Left cardiac atrium (tissue), 4 donors: ENCODE data around the gene HDLBP. TPM values are rescaled to one million over a fixed set of nuclear protein-coding genes. Genes with fewer than 3 reads are reported as not detected.
A peak's percentile ranks its signal among the peaks of the same experiment; 100 is the strongest.
"Not testable (repeated sequence)": the region's sequence is repeated elsewhere in the genome, so short reads cannot be mapped to it uniquely, and the experiment has no call there.

Experiments
- ATAC-seq, 2 donors: fragments of 200-7000 bp; cut with Tn5 transposase; one replicate each; pipeline ENCODE4 v1.9.1; 2020; ENCODE audit warnings: mild to moderate bottlenecking in 2 of 2, moderate library complexity in 2 of 2
- DNase-seq: peaks from one replicate; pipeline ENCODE4 v3.0.0-alpha.2; 2020
- intact Hi-C, 2 donors: fragments of 100-400 bp; cut with DNase I; formaldehyde crosslinking; loops; one replicate each; pipeline versions ENCODE4 v1.14.1 to v1.15.1; 2022 to 2023
- total RNA-seq, 2 donors: library from RNA; stranded (reverse); fragmentation: NEBNext Ultra II Directional; extraction: Animal tissue kit (Norgen Biotek cat#: 25700); gene quantifications; one replicate each; pipeline ENCODE4 v1.2.1, GENCODE V29; 2021
- donor health status: DM: no; HTN: yes; CAD: no.
- donor health status: DM: no; HTN: yes; CAD: no; lungs with severe emphysema.
- donor health status: DM: yes; HTN: yes; CAD: no.
- donor health status: Dilated cardiomyopathy.

Gene HDLBP
- total RNA-seq, 2 donors from 2014 or later, result 357 to 358 TPM

GRCh38 chr2:241310917-241311566 lies 4.4 kb downstream of the HDLBP start:
- ATAC-seq (no peak), DNase-seq (no peak)
- intact Hi-C loops, result loop anchor here in 1 of 2 donors (5.0 kb wide), 1 partner anchor 34 kb away; no protein-coding TSS in a partner anchor

GRCh38 chr2:241309684-241310117 lies 5.8 kb downstream of the HDLBP start:
- intact Hi-C loops, result loop anchor here in 1 of 2 donors (5.0 kb wide), 1 partner anchor 32 kb away; no protein-coding TSS in a partner anchor
- ATAC-seq (peak in 1 of 2 donors; percentile 7), DNase-seq (no peak)

DNA sequence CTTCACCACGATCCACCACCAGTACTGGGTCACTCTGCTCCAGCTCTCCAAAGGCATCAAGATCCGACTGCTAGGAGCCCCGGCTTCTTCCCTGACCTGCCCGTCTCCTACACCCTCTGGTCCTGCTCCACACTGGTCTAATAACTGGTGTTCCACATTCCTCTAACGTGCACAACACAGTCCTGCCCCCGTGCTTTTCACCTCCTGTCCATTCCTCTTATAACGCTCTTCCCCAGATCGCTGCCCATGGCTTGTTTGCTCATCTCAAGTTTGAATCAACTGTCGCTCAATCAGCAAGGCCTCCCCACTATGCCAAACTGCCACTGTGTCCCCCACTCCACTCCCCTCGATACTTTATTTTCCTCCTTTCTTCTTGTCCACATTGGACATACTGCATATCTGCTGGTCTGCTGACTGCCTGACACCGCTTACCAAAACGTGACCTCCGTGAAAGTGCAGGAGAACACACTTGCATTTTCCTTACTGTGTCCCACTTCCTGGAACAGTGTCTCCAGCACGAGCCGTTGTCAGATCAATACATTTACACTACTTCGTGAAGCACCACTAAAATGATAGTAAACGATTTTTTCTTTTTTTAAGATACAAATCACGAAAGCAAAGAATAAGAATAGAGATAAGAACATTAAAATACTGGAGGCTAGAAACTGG lies 6.5 kb downstream of the HDLBP start:
- ATAC-seq (no peak), DNase-seq (no peak)
- intact Hi-C loops, result no loop called here

DNA sequence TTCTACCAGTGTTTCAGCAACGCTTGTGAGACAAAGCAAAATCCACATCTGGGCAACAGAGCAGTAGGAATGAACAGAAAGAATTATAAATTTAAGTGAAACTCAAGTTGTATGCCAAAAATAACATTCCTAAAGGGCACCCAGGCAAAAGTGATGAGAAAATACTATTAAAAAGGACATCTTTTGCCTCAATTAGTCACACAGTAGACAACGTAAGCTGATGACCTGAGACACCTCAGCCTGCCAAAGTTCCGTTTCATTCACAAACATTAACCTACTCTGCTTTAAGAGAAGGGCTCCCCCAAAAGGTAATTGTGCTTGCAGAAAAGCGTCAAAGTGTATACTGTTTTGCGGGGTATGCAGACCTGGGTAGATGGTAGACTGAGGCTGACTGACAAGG lies 7.2 kb downstream of the HDLBP start:
- intact Hi-C loops, result no loop called here
- no peak for DNase-seq
- ATAC-seq, result no peak

GRCh38 chr2:241307055-241307454 lies 8.4 kb downstream of the HDLBP start:
- ATAC-seq (no peak), DNase-seq (no peak)
- intact Hi-C loops, result no loop called here

DNA sequence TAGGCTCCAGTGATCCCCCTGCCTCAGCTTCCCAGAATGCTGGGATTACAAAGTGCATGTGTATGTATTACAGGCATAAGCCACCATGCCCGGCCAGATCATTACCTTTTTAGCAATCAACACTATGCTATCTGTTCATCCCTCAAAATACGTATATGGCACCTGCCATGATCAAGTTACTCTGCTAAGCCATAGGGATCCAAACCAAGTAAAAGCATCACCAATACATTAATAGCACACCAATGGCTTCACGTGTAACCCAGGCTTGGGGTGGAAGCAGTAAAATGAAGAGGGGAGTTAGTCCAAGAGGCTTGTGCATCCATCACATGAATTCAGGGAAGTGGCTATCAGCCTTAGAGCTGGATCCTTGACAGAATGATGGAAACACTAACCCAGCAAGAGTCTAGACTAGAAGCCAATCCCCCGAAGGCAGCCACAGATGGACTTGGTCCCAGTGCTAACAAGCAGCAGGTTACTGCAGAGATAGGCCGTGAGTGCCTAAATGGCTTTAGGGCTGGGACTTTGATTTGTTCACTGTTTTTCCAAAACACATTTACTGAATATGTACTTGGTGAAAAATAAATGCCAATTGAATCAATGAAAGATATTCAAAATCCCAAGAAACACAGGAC lies 11.3 kb downstream of the HDLBP start:
- ATAC-seq (no peak), DNase-seq (no peak)
- intact Hi-C loops, result no loop called here

GRCh38 chr2:241302759-241303651 lies 12.5 kb downstream of the HDLBP start:
- no peak for DNase-seq
- intact Hi-C loops, result no loop called here
- peak; percentile 44 to 58 for ATAC-seq

DNA sequence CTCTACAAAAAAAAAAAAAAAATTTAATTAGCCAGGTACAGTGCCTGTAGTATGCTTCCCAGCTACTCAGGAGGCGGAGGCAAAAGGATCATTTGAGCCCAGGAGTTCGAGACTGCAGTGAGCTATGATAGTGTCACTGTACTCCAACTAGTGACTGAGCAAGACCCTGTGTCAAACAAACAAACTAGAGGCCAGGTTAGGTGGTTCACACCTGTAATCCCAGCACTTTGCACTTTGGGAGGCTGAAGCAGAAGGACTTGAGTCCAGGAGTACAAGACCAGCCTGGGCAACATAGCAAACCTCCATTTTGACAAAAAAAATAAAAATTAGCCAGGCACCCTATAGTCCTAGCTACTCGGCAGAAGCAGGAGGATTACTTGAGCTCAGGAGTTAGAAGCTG lies 13.4 kb downstream of the HDLBP start:
- DNase-seq, result no peak

GRCh38 chr2:241300000-241300399 lies 15.5 kb downstream of the HDLBP start:
- ATAC-seq (no peak), DNase-seq (no peak)
- intact Hi-C loops, result no loop called here

More for the DNA sequence above, 13.4 kb downstream of the HDLBP start:
- no peak for ATAC-seq
- intact Hi-C loops, result no loop called here

- intact Hi-C loops, result no loop called here
- DNase-seq, result no peak
- ATAC-seq, result no peak
Observed at GRCh38 chr2:241298673-241299072, 16.8 kb downstream of the HDLBP start.

DNA sequence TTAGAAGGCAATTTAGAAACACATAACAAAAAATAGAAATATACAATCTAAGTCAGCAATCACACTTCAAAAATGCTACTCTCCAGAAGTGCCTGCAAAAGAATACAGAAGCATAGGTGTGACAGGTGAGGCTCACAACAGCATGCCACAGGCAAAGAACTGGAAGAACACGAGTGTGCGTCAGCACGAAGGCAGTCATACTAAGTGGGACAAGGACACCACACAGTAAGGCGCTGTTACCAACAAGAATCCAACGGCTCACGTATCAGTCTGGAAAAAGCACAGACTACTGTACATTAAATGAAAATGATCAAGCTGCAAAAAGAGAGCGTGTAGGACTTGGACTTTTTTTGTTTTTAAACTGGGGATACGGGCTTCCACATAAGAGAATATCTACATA lies 18.7 kb downstream of the HDLBP start:
- no peak for DNase-seq
- no peak for ATAC-seq

GRCh38 chr2:241295326-241296095 lies 20.0 kb downstream of the HDLBP start:
- intact Hi-C loops, result no loop called here
- ATAC-seq, result peak in 1 of 2 donors; percentile 63
- DNase-seq, result no peak

More for the DNA sequence above, 18.7 kb downstream of the HDLBP start:
- intact Hi-C loops, result no loop called here

- DNase-seq, ATAC-seq, intact Hi-C loops: not testable (repeated sequence)
Observed at GRCh38 chr2:241293378-241293797, 22.1 kb downstream of the HDLBP start.

GRCh38 chr2:241291977-241292376 lies 23.5 kb downstream of the HDLBP start:
- intact Hi-C loops, result no loop called here
- ATAC-seq (no peak), DNase-seq (no peak)

DNA sequence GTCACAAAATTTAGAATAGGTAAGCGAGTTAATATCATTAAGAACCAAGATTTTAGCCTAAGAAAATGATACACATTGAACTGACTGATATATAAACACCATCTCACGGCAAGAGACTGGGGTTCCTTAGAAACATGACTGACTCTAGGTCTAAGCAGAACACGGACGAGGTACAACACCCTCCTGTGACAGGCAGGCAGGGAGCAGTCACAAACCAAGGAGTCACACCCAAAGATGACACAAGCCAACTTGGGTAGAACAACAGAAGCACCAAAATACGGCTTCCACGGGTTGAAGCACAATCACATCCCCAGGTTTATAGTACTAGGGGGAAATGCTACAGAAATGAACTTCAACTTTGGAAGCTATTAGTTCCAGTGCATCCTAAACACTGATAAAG lies 24.3 kb downstream of the HDLBP start:
- no peak for DNase-seq
- no peak for ATAC-seq
- intact Hi-C loops, result no loop called here

DNA sequence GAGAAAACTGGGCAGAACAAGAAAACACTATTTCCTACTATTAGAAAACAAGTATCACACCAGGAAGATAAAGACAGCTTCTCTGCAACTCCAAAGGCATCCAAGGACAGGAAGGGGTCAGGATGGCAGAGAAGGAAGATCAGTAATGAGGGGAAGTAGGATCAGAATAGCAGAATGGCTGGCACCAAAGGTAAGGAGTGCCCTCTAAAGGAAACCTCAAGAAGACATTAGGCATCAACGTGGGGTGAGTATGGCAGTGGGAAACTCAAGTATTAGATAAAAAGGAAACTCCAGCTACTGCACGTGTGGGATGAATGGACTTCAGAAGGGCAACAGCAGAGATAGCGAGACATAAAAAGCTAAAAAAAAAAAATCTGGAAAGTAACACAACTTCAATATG lies 25.9 kb downstream of the HDLBP start:
- DNase-seq (no peak), ATAC-seq (no peak)
- intact Hi-C loops, result no loop called here

DNA sequence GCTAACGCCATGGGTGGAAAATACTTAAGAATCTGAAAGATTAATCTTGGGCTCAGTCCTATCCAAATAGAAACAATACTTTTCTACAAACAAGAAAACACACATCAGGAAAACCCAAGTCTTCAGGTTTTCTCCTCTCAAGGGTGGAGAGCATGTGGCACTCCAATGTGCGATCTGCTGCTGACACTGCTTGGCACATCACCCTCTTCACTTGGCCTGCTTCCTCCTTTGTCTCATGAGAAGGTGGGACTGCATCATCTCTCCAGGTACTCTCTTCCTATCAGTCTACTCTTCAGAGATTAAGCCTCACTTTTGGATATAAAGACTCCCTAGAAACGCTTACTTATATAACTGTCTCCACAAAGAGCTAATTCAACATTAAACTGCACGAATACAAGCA lies 26.4 kb downstream of the HDLBP start:
- intact Hi-C loops, result no loop called here
- ATAC-seq (peak in 1 of 2 donors; percentile 67), DNase-seq (no peak)

- ATAC-seq (no peak), DNase-seq (no peak)
- intact Hi-C loops, result no loop called here
Observed at GRCh38 chr2:241288324-241288888, 27.1 kb downstream of the HDLBP start.
